ENCODE data around the gene AHCYL2. TPM values are rescaled to one million over a fixed set of nuclear protein-coding genes. Genes with fewer than 3 reads are reported as not detected.
"Not testable (repeated sequence)": the region's sequence is repeated elsewhere in the genome, so short reads cannot be mapped to it uniquely, and the experiment has no call there.

Gene AHCYL2
- polyA plus RNA-seq, 12 donors = 13.2 to 24.8 (median 16.1) TPM; not detected in 1

- DNase-seq = no peak
These were observed 187.7 kb downstream of the AHCYL2 start for GRCh38 chr7:129412501-129412900.

- no peak for DNase-seq
These were observed 192.2 kb downstream of the AHCYL2 start for GRCh38 chr7:129417073-129417472.

- no peak for DNase-seq
These were observed 197.0 kb downstream of the AHCYL2 start for GRCh38 chr7:129421717-129422250.

- DNase-seq = no peak
These were observed 197.9 kb downstream of the AHCYL2 start for GRCh38 chr7:129422727-129423126.

- DNase-seq = no peak
These were observed 199.0 kb downstream of the AHCYL2 start for GRCh38 chr7:129423700-129424410.

- no peak for DNase-seq
These were observed 201.7 kb downstream of the AHCYL2 start for GRCh38 chr7:129426482-129426881.

GRCh38 chr7:129427526-129428045, 202.8 kb downstream of the AHCYL2 start:
- no peak for DNase-seq

- DNase-seq = no peak
These were observed 207.2 kb downstream of the AHCYL2 start for GRCh38 chr7:129431911-129432643.

- peak; percentile 89 for DNase-seq
These were observed 209.2 kb downstream of the AHCYL2 start, which contains the start of gene STRIP2 for GRCh38 chr7:129433847-129434674. Gene STRIP2 (plus strand): TSS chr7:129434432. CDS start chr7:129434473, 41 bp downstream.

GRCh38 chr7:129434675-129435318, 210.0 kb downstream of the AHCYL2 start:
- no peak for DNase-seq

- DNase-seq = no peak
These were observed 210.6 kb downstream of the AHCYL2 start for GRCh38 chr7:129435414-129435829.

GRCh38 chr7:129436335-129436923, 211.6 kb downstream of the AHCYL2 start:
- no peak for DNase-seq

GRCh38 chr7:129437190-129437589, 212.4 kb downstream of the AHCYL2 start:
- DNase-seq = no peak

GRCh38 chr7:129438281-129438838, 213.5 kb downstream of the AHCYL2 start:
- no peak for DNase-seq

GRCh38 chr7:129438839-129439651, 214.2 kb downstream of the AHCYL2 start:
- no peak for DNase-seq

GRCh38 chr7:129439963-129440625, 215.3 kb downstream of the AHCYL2 start:
- DNase-seq = no peak

- no peak for DNase-seq
These were observed 218.8 kb downstream of the AHCYL2 start for GRCh38 chr7:129443612-129444011.

GRCh38 chr7:129444776-129445175, 219.9 kb downstream of the AHCYL2 start:
- DNase-seq = not testable (repeated sequence)

GRCh38 chr7:129446925-129447324, 222.1 kb downstream of the AHCYL2 start:
- DNase-seq = not testable (repeated sequence)
